Body of pancreas (tissue), 4 donors: ENCODE measurements around the gene SCAMP4. TPM values are rescaled to one million over a fixed set of nuclear protein-coding genes. Genes with fewer than 3 reads are reported as not detected.

Experiments used
- ATAC-seq: fragments of 150-250 bp; one replicate; pipeline ENCODE4 v1.9.1; 2016
- DNase-seq, 4 donors: peaks; one replicate each; pipeline ENCODE4 v3.0.0-alpha.2; 2019
- H3K27ac ChIP-seq, 4 donors: fragments of 200-600 bp; sonication (generic); 1 replicate in 3 of 4; 2 replicates in 1 of 4; pipeline versions ENCODE4 v1.5.1 to v1.6.1; 2016 to 2019; ENCODE audit warnings: mild to moderate bottlenecking in 1 of 4, mixed read lengths in 1 of 4, moderate library complexity in 1 of 4
- H3K27me3 ChIP-seq, 2 donors: fragments of 200-600 bp; sonication (generic); one replicate each; pipeline ENCODE4 v1.6.0; 2016; ENCODE audit warnings: mild to moderate bottlenecking in 1 of 2
- H3K36me3 ChIP-seq, 2 donors: fragments of 200-600 bp; sonication (generic); replicated peaks in 1 of 2; 2 replicates each; pipeline ENCODE4 v1.5.1; 2016; ENCODE audit warnings: low read depth in 2 of 2; ENCODE audit not compliant: insufficient read depth in 1 of 2
- H3K4me1 ChIP-seq: fragments of 200-600 bp; sonication (generic); one replicate; pipeline ENCODE4 v1.6.0; 2016
- H3K4me3 ChIP-seq, 2 donors: fragments of 200-600 bp; sonication (generic); 1 replicate in 1 of 2; 2 replicates in 1 of 2; pipeline ENCODE4 v1.5.1; 2016 to 2019
- H3K9me3 ChIP-seq, 3 donors: fragments of 200-600 bp; sonication (generic); 1 replicate in 2 of 3; 2 replicates in 1 of 3; pipeline ENCODE4 v1.5.1; 2016
- CTCF ChIP-seq, 7 experiments: fragments of 450-650 bp in 4 of 7; fragments of 200-600 bp in 3 of 7; sonication (generic) in 3 of 7; IDR thresholded peaks; one replicate each; pipeline ENCODE4 v1.5.1; 2016 to 2019; ENCODE audit warnings: antibody characterized with exemption in 7 of 7
- POLR2A ChIP-seq, 3 donors: fragments of 450-650 bp; IDR thresholded peaks; one replicate each; pipeline ENCODE4 v1.6.1; 2016; ENCODE audit warnings: antibody characterized with exemption in 3 of 3, mild to moderate bottlenecking in 2 of 3
- WGBS, 2 donors: methylation state at CpG; one replicate each; pipeline ENCODE4 v1.1.5; 2017; 5-methylcytosine and 5-hydroxymethylcytosine counted together
- intact Hi-C: fragments of 100-400 bp; cut with DNase I; formaldehyde crosslinking; loops from one replicate; pipeline ENCODE4 v1.15.1; 2023
- total RNA-seq, 2 donors: library from RNA; depleted of rRNA; stranded (reverse); fragments of >200 nt; gene quantifications; one replicate each; pipeline ENCODE4 v1.1.0, GENCODE V29; 2016

The SCAMP4 gene
- total RNA-seq, 2 donors from 2014 or later = 37.6 to 67.2 TPM

- Histone ChIP-seq H3K4me1 (peaks cover 48% of the 10 kb centered on the region), H3K4me3 (peak within 1 kb of the TSS; percentile 62 to 66), H3K36me3 (no peaks in the 10 kb centered on the region), H3K27me3 (no peaks in the 10 kb centered on the region), H3K27ac (peak within 1 kb of the TSS; percentile 48 to 92 (median 78)), H3K9me3 (no peaks in the 10 kb centered on the region)
- no peak for DNase-seq
- no peak for ATAC-seq
- intact Hi-C loops = no loop called here
- 1% methylated on average over 20 of the region's 63 CpGs; no CpG with 5 or more reads in 1 of the 2 donors for WGBS, 2 donors
- TF ChIP-seq POLR2A (IDR thresholded peaks at IDR 0.05) = no peak
- no peak for TF ChIP-seq CTCF (IDR thresholded peaks at IDR 0.05)
Observed at GRCh38 chr19:1863328-1863637, 41.9 kb upstream of the SCAMP4 start, which contains the start of gene KLF16. Gene KLF16, minus strand, starts transcription at chr19:1863579. Its CDS starts 82 bp downstream, at chr19:1863497.

- Histone ChIP-seq H3K4me1 (peaks cover 42% of the 10 kb centered on the region), H3K36me3 (no peaks in the 10 kb centered on the region), H3K27ac (peak overlapping the region; percentile 48 to 92 (median 78)), H3K9me3 (no peaks in the 10 kb centered on the region), H3K27me3 (no peaks in the 10 kb centered on the region), H3K4me3 (peak overlapping the region; percentile 62 to 66)
- peak; percentile 80 for ATAC-seq
- no peak for TF ChIP-seq POLR2A (IDR thresholded peaks at IDR 0.05)
- peak in 1 of 7 experiments; percentile 3 for TF ChIP-seq CTCF (IDR thresholded peaks at IDR 0.05)
- peak; percentile 84 to 90 (median 87) for DNase-seq
- intact Hi-C loops = no loop called here
- WGBS, 2 donors = 0% methylated on average over 20 of the region's 115 CpGs; no CpG with 5 or more reads in 1 of the 2 donors
Observed at GRCh38 chr19:1863638-1864479, 41.3 kb upstream of the SCAMP4 start.

GRCh38 chr19:1864480-1865171 lies 40.6 kb upstream of the SCAMP4 start:
- Histone ChIP-seq H3K36me3 (no peaks in the 10 kb centered on the region), H3K27me3 (no peaks in the 10 kb centered on the region), H3K4me3 (peak overlapping the region; percentile 62 to 66), H3K27ac (peak overlapping the region; percentile 48 to 92 (median 78)), H3K9me3 (no peaks in the 10 kb centered on the region), H3K4me1 (peaks cover 39% of the 10 kb centered on the region)
- ATAC-seq (peak; percentile 40), DNase-seq (peak; percentile 69 to 75 (median 71))
- WGBS, 2 donors = 7 to 27% methylated on average over 6 to 51 of the region's 52 CpGs
- intact Hi-C loops = no loop called here
- TF ChIP-seq POLR2A (IDR thresholded peaks at IDR 0.05) (peak in 1 of 3 donors; percentile 39), CTCF (IDR thresholded peaks at IDR 0.05) (peak; percentile 62 to 76 (median 72))

- DNase-seq (peak in 1 of 4 donors; percentile 15), ATAC-seq (no peak)
- WGBS, 2 donors = 80 to 95% methylated on average over 10 to 14 of the region's 17 CpGs
- peaks cover 32% of the 10 kb centered on the region for H3K4me1 ChIP-seq
- peak overlapping the region; percentile 48 to 92 (median 78) for H3K27ac ChIP-seq
- H3K27me3 ChIP-seq = no peaks in the 10 kb centered on the region
- no peak overlapping the region for H3K4me3 ChIP-seq
- no peak for TF ChIP-seq POLR2A (IDR thresholded peaks at IDR 0.05)
- TF ChIP-seq CTCF (IDR thresholded peaks at IDR 0.05) = no peak
- intact Hi-C loops = no loop called here
- H3K9me3 ChIP-seq = no peaks in the 10 kb centered on the region
- H3K36me3 ChIP-seq = no peaks in the 10 kb centered on the region
Observed at GRCh38 chr19:1865172-1866010, 39.8 kb upstream of the SCAMP4 start.
